ENCODE results near the gene C2orf15. TPM values are rescaled to one million over a fixed set of nuclear protein-coding genes. Genes with fewer than 3 reads are reported as not detected.

The C2orf15 gene
- total and polyA plus RNA-seq, 10 of the 15 experiments (the other 5 are each of a cell fraction or from before 2014, with no cell fraction given), result 1.4 to 3.4 (median 2.4) TPM

GRCh38 chr2:99180755-99181623 lies 39.5 kb downstream of the C2orf15 start, which contains the start of the genes MITD1 and MRPL30 (continued):
- no peak for TF ChIP-seq ZNF274 (IDR thresholded peaks at IDR 0.05; ENCODE audit: insufficient read depth, insufficient read length)
- no peak for TF ChIP-seq KAT2A (conservative IDR thresholded peaks at IDR 0.05; ENCODE audit: control insufficient read depth, low read depth, low read length)
- TF ChIP-seq RAD21 (IDR thresholded peaks at IDR 0.05; ENCODE audit: insufficient read depth, low read depth, low read length), result no peak
- no peak for TF ChIP-seq ZNF622 (IDR thresholded peaks at IDR 0.05)
- peak; percentile 93 for TF ChIP-seq POLR2A (IDR thresholded peaks at IDR 0.05; ENCODE audit: low read depth, low read length)
- TF ChIP-seq RCOR1 (conservative IDR thresholded peaks at IDR 0.05; ENCODE audit: low read depth, low read length), result 0 out of 2 replicates have a peak, but pooled peaks have one; percentile 77
- TF ChIP-seq RUNX3 (IDR thresholded peaks at IDR 0.05; ENCODE audit: low read length), result peak; percentile 72
- peak; percentile 89 for TF ChIP-seq USF1 (IDR thresholded peaks at IDR 0.05; ENCODE audit: borderline replicate concordance, extremely low read length, insufficient read depth, low read depth, low read length)
- TF ChIP-seq BCL3 (IDR thresholded peaks at IDR 0.05; ENCODE audit: borderline replicate concordance, insufficient read depth, low read depth, low read length, poor library complexity, severe bottlenecking), result no peak
- peak; percentile 87 for TF ChIP-seq IRF4 (IDR thresholded peaks at IDR 0.05; ENCODE audit: low read depth, low read length)
- TF ChIP-seq IKZF1 (conservative IDR thresholded peaks at IDR 0.05), result peak; percentile 98
- peak; percentile 92 for TF ChIP-seq HCFC1 (IDR thresholded peaks at IDR 0.05; ENCODE audit: low read length)
- no peak for TF ChIP-seq STAT3 (IDR thresholded peaks at IDR 0.05; ENCODE audit: low read depth, low read length)
- TF ChIP-seq NR2F1 (conservative IDR thresholded peaks at IDR 0.05), result no peak
- no peak for TF ChIP-seq SUPT20H (IDR thresholded peaks at IDR 0.05; ENCODE audit: borderline replicate concordance, control insufficient read depth, low read depth, low read length)
- TF ChIP-seq RFX5 (IDR thresholded peaks at IDR 0.05; ENCODE audit: low read depth, low read length), result no peak; the same call in 1 of the 2 replicates
- TF ChIP-seq MAX (IDR thresholded peaks at IDR 0.05; ENCODE audit: low read depth, low read length), result no peak; the same call in 1 of the 2 replicates
- no peak for TF ChIP-seq NFYB (IDR thresholded peaks at IDR 0.05; ENCODE audit: insufficient read depth, low read depth, low read length)
- TF ChIP-seq POU2F2 (IDR thresholded peaks at IDR 0.05; ENCODE audit: borderline replicate concordance, low read depth, low read length), result peak; percentile 95
- 0 out of 2 replicates have a peak, but pooled peaks have one; percentile 35 for TF ChIP-seq ZNF592 (IDR thresholded peaks at IDR 0.05)
- TF ChIP-seq NBN (IDR thresholded peaks at IDR 0.05), result peak; percentile 87
- TF ChIP-seq SREBF1 (IDR thresholded peaks at IDR 0.05; ENCODE audit: low read length), result peak; percentile 68; the same call in 1 of the 2 replicates
- TF ChIP-seq ELK1 (IDR thresholded peaks at IDR 0.05; ENCODE audit: low read depth, low read length), result peak; percentile 52
